ENCODE measurements around the gene WDR18.

WDR18 gene

DNA sequence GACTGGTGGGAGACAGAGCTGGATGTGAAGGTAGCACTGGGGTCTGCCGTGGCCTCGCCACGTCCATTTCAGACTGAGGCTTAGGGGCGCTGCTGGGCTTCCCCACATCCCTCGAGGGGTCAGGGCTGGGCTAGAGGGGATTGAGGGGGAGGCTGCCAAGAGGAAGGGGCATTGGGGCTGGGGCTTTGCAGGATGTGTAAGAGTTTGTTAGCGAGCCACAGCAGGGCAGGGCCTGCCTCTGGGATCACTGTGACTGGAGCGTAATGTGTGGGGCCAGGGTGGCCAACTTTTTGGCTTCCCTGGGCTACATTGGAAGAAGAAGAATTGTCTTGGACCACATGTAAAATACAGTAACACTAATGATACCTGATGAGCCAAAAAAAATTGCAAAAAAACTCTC is 44.2 kb upstream of the WDR18 start:
- Histone ChIP-seq H3K27ac (replicated peaks) (no peak overlapping the region), H3K4me3 (replicated peaks; ENCODE audit: insufficient read depth, low read length) (no peak overlapping the region), H3K27me3 (ENCODE audit: insufficient read depth, poor library complexity, severe bottlenecking) (no peaks in the 10 kb centered on the region)
- DNase-seq (ENCODE audit: low read depth in 1 of 2, low spot score in 1 of 2): no peak
- TF ChIP-seq POLR2AphosphoS5 (IDR thresholded peaks at IDR 0.05; ENCODE audit: low read depth) (no peak), CTCF (IDR thresholded peaks at IDR 0.05; ENCODE audit: insufficient read depth, low read length) (no peak), GABPA (IDR thresholded peaks at IDR 0.05; ENCODE audit: low read depth) (no peak), SPI1 (IDR thresholded peaks at IDR 0.05; ENCODE audit: borderline replicate concordance, low read depth) (no peak)
- TF ChIP-seq, protein P1, sequence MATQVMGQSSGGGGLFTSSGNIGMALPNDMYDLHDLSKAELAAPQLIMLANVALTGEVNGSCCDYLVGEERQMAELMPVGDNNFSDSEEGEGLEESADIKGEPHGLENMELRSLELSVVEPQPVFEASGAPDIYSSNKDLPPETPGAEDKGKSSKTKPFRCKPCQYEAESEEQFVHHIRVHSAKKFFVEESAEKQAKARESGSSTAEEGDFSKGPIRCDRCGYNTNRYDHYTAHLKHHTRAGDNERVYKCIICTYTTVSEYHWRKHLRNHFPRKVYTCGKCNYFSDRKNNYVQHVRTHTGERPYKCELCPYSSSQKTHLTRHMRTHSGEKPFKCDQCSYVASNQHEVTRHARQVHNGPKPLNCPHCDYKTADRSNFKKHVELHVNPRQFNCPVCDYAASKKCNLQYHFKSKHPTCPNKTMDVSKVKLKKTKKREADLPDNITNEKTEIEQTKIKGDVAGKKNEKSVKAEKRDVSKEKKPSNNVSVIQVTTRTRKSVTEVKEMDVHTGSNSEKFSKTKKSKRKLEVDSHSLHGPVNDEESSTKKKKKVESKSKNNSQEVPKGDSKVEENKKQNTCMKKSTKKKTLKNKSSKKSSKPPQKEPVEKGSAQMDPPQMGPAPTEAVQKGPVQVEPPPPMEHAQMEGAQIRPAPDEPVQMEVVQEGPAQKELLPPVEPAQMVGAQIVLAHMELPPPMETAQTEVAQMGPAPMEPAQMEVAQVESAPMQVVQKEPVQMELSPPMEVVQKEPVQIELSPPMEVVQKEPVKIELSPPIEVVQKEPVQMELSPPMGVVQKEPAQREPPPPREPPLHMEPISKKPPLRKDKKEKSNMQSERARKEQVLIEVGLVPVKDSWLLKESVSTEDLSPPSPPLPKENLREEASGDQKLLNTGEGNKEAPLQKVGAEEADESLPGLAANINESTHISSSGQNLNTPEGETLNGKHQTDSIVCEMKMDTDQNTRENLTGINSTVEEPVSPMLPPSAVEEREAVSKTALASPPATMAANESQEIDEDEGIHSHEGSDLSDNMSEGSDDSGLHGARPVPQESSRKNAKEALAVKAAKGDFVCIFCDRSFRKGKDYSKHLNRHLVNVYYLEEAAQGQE (IDR thresholded peaks at IDR 0.05; ENCODE audit: insufficient replicate concordance, low read depth): no peak

- H3K27ac ChIP-seq (replicated peaks): no peak overlapping the region
- peak overlapping the region; percentile 23; the same call in 1 of the 2 replicates for H3K4me3 ChIP-seq (replicated peaks; ENCODE audit: insufficient read depth, low read length)
- H3K27me3 ChIP-seq (ENCODE audit: insufficient read depth, poor library complexity, severe bottlenecking): no peaks in the 10 kb centered on the region
- no peak for DNase-seq (ENCODE audit: low read depth in 1 of 2, low spot score in 1 of 2)
- TF ChIP-seq GABPA (IDR thresholded peaks at IDR 0.05; ENCODE audit: low read depth) (no peak), CTCF (IDR thresholded peaks at IDR 0.05; ENCODE audit: insufficient read depth, low read length) (no peak), POLR2AphosphoS5 (IDR thresholded peaks at IDR 0.05; ENCODE audit: low read depth) (no peak), SPI1 (IDR thresholded peaks at IDR 0.05; ENCODE audit: borderline replicate concordance, low read depth) (no peak)
- TF ChIP-seq, protein P1 (IDR thresholded peaks at IDR 0.05; ENCODE audit: insufficient replicate concordance, low read depth): no peak
Observed at GRCh38 chr19:940591-941291, 43.4 kb upstream of the WDR18 start.

DNA sequence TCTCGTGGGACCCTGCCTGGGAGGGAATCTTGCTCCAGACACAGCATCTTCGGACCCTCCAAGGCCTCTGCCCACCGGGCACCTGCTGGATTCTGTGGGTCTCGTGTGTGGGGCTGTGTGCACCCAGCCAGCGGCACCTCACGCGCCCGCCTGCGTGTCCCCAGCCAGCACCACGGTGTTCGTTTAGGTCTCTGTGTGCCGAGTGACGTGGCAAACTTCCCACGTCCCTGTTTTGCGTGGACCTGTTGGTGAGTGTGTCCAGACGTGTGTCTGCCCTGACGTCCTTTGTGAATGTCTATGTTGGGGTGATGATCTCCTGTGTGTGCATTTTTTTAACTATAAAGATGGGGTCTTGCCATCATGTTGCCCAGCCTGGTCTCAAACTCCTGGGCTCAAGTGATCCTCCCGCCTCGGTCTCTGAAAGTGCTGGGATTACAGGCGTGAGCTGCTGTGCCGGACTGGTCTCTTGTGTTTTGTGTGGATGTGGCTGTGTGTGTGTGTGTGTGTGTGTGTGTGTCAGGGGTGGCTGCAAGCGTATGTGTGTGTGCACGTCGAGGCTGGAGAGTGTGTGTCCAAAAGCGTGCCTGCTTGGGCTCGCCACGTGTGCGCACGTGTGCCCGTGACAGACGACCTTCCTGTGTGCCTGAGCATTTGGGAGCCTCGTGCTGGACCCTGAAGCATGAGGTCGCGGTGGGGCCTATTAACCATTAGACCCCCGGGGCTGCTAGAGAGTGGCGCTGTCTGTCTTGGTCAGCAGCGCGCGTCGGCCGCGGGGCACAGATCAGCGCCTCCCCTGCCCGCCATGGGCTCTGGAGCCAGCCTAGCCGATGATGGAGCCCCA is 42.6 kb upstream of the WDR18 start:
- no peak for DNase-seq (ENCODE audit: low read depth in 1 of 2, low spot score in 1 of 2)
- H3K4me3 ChIP-seq (replicated peaks; ENCODE audit: insufficient read depth, low read length): no peak overlapping the region
- no peak overlapping the region for H3K27ac ChIP-seq (replicated peaks)
- no peak for TF ChIP-seq GABPA (IDR thresholded peaks at IDR 0.05; ENCODE audit: low read depth)
- no peak for TF ChIP-seq POLR2AphosphoS5 (IDR thresholded peaks at IDR 0.05; ENCODE audit: low read depth)
- TF ChIP-seq, protein P1 (IDR thresholded peaks at IDR 0.05; ENCODE audit: insufficient replicate concordance, low read depth): no peak
- no peak for TF ChIP-seq CTCF (IDR thresholded peaks at IDR 0.05; ENCODE audit: insufficient read depth, low read length)
- no peak for TF ChIP-seq SPI1 (IDR thresholded peaks at IDR 0.05; ENCODE audit: borderline replicate concordance, low read depth)
- no peaks in the 10 kb centered on the region for H3K27me3 ChIP-seq (ENCODE audit: insufficient read depth, poor library complexity, severe bottlenecking)

Data from HL-60 (cell line).